Measurements from ENCODE around the gene FGGY.
"Not testable (repeated sequence)": the region's sequence is repeated elsewhere in the genome, so short reads cannot be mapped to it uniquely, and the experiment has no call there.

The FGGY gene

GRCh38 chr1:59487335-59488031 is 190.6 kb downstream of the FGGY start:
- Histone ChIP-seq H3K27me3 (ENCODE audit: insufficient read depth, poor library complexity, severe bottlenecking) (no peaks in the 10 kb centered on the region), H3K9me3 (ENCODE audit: severe bottlenecking) (no peaks in the 10 kb centered on the region), H3K27ac (ENCODE audit: poor library complexity, severe bottlenecking) (peak overlapping the region; percentile 56), H3K4me3 (ENCODE audit: severe bottlenecking) (no peak overlapping the region), H3K4me1 (ENCODE audit: insufficient read depth, poor library complexity, severe bottlenecking) (peaks cover 27% of the 10 kb centered on the region), H3K36me3 (ENCODE audit: low read depth) (0 out of 2 replicates have a peak, but pooled peaks cover 3% of the 10 kb centered on the region)
- ATAC-seq (ENCODE audit: low read depth) (peak; percentile 93), DNase-seq (ENCODE audit: low spot score) (no peak)
- TF ChIP-seq CTCF (IDR thresholded peaks at IDR 0.05; ENCODE audit: poor library complexity, severe bottlenecking), result no peak

GRCh38 chr1:59492500-59492899 is 195.6 kb downstream of the FGGY start:
- TF ChIP-seq CTCF (IDR thresholded peaks at IDR 0.05; ENCODE audit: poor library complexity, severe bottlenecking), result no peak
- Histone ChIP-seq H3K27me3 (ENCODE audit: insufficient read depth, poor library complexity, severe bottlenecking) (no peaks in the 10 kb centered on the region), H3K27ac (ENCODE audit: poor library complexity, severe bottlenecking) (no peak overlapping the region), H3K36me3 (ENCODE audit: low read depth) (no peaks in the 10 kb centered on the region), H3K4me1 (ENCODE audit: insufficient read depth, poor library complexity, severe bottlenecking) (peaks cover 6% of the 10 kb centered on the region), H3K4me3 (ENCODE audit: severe bottlenecking) (no peak overlapping the region), H3K9me3 (ENCODE audit: severe bottlenecking) (no peaks in the 10 kb centered on the region)
- ATAC-seq (ENCODE audit: low read depth) (no peak), DNase-seq (ENCODE audit: low spot score) (no peak)

- ATAC-seq (ENCODE audit: low read depth), result no peak
- Histone ChIP-seq H3K4me1 (ENCODE audit: insufficient read depth, poor library complexity, severe bottlenecking) (peaks cover 8% of the 10 kb centered on the region), H3K9me3 (ENCODE audit: severe bottlenecking) (no peaks in the 10 kb centered on the region), H3K4me3 (ENCODE audit: severe bottlenecking) (no peak overlapping the region), H3K27ac (ENCODE audit: poor library complexity, severe bottlenecking) (no peak overlapping the region), H3K36me3 (ENCODE audit: low read depth) (no peaks in the 10 kb centered on the region), H3K27me3 (ENCODE audit: insufficient read depth, poor library complexity, severe bottlenecking) (no peaks in the 10 kb centered on the region)
- DNase-seq (ENCODE audit: low spot score), result no peak
- no peak for TF ChIP-seq CTCF (IDR thresholded peaks at IDR 0.05; ENCODE audit: poor library complexity, severe bottlenecking)
Observed at GRCh38 chr1:59494145-59494833, 197.4 kb downstream of the FGGY start.

GRCh38 chr1:59496156-59496555 is 199.3 kb downstream of the FGGY start:
- H3K27ac ChIP-seq (ENCODE audit: poor library complexity, severe bottlenecking); ATAC-seq (ENCODE audit: low read depth); H3K27me3 ChIP-seq (ENCODE audit: insufficient read depth, poor library complexity, severe bottlenecking); H3K36me3 ChIP-seq (ENCODE audit: low read depth); H3K9me3 ChIP-seq (ENCODE audit: severe bottlenecking); H3K4me3 ChIP-seq (ENCODE audit: severe bottlenecking); DNase-seq (ENCODE audit: low spot score): not testable (repeated sequence)
- H3K4me1 ChIP-seq (ENCODE audit: insufficient read depth, poor library complexity, severe bottlenecking), result peaks cover 25% of the 10 kb centered on the region

- Histone ChIP-seq H3K36me3 (ENCODE audit: low read depth) (no peaks in the 10 kb centered on the region), H3K4me3 (ENCODE audit: severe bottlenecking) (no peak overlapping the region), H3K27me3 (ENCODE audit: insufficient read depth, poor library complexity, severe bottlenecking) (no peaks in the 10 kb centered on the region), H3K27ac (ENCODE audit: poor library complexity, severe bottlenecking) (no peak overlapping the region), H3K9me3 (ENCODE audit: severe bottlenecking) (no peaks in the 10 kb centered on the region), H3K4me1 (ENCODE audit: insufficient read depth, poor library complexity, severe bottlenecking) (peaks cover 33% of the 10 kb centered on the region)
- no peak for ATAC-seq (ENCODE audit: low read depth)
- DNase-seq (ENCODE audit: low spot score), result no peak
- TF ChIP-seq CTCF (IDR thresholded peaks at IDR 0.05; ENCODE audit: poor library complexity, severe bottlenecking), result no peak
Observed at GRCh38 chr1:59497616-59498015, 200.7 kb downstream of the FGGY start.
